ENCODE results near the gene SNCA. TPM values are rescaled to one million over a fixed set of nuclear protein-coding genes. Genes with fewer than 3 reads are reported as not detected.

The SNCA gene
- 18.6 TPM for total RNA-seq

- peak in 2 of 3 donors; percentile 75 to 83 for DNase-seq (ENCODE audit: low read depth in 2 of 3, low spot score in 2 of 3)
Measured at GRCh38 chr4:89836897-89837384, at the start of gene SNCA. Gene SNCA (minus strand): TSS chr4:89837161. CDS start chr4:89835667, 1,494 bp downstream.

GRCh38 chr4:89879215-89879614, 42.3 kb upstream of the SNCA start:
- DNase-seq (ENCODE audit: low read depth in 2 of 3, low spot score in 2 of 3) = no peak

DNA sequence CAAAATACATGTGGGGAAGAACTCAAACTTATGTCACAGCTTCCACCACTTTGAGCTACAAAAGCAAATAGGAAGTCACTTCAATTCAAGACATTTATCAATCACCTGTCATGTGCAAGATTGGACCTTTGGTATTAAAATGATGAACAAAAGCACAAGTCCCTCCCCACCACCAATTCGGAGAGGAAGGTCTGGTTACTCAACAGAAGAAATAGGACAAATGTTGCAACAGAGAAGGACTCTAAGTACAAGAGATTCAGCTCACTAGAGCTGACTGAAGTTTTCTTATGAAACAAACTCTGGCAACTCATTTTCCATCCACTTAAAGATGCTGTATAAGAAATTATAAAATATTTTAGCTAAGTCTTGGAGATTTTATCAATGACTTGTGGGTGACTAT, 41.6 kb upstream of the SNCA start:
- DNase-seq (ENCODE audit: low read depth in 2 of 3, low spot score in 2 of 3) = no peak

DNA sequence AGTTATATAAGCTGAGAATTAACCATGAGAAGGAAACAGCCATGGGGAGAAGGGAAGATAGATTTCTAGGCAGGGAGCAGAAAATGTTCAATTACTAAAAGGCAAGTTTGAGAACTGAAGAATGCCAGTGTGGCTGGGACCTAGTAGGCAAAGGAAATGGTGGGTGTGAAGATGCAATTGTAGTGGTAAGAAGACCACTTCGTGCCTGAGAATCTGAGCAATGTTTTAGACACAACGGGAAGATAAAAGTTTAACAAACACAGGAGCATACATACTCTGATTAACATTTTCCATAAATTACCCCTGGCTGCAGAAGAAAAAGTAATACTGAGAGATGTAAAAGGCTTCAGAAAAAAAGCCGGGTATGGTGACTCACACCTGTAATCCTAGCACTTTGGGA, 39.6 kb upstream of the SNCA start:
- DNase-seq (ENCODE audit: low read depth in 2 of 3, low spot score in 2 of 3) = no peak

DNA sequence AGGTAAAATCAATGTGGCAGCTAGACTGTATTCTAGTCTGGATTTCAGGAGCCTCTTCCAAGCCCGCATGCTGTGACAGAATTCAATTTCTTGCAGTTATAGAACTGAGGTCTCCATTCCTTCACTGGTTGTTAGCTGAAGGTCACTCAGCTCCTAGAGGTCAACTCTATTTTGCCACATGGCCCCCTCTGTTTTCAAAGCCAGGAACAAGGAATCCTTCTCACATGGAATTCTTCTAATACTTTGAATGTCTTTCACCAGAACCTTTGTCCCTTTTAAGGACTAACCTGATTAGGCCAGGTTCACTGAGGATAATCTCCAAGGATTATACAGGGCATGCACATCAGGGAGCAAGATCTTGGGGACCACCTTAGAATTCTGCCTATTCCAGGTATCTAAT, 34.2 kb upstream of the SNCA start:
- no peak for DNase-seq (ENCODE audit: low read depth in 2 of 3, low spot score in 2 of 3)

GRCh38 chr4:89868999-89869589, 32.1 kb upstream of the SNCA start:
- DNase-seq (ENCODE audit: low read depth in 2 of 3, low spot score in 2 of 3) = peak in 1 of 3 donors; percentile 36

- DNase-seq (ENCODE audit: low read depth in 2 of 3, low spot score in 2 of 3) = no peak
Measured at GRCh38 chr4:89868276-89868675, 31.3 kb upstream of the SNCA start.

GRCh38 chr4:89863533-89863932, 26.6 kb upstream of the SNCA start:
- DNase-seq (ENCODE audit: low read depth in 2 of 3, low spot score in 2 of 3) = peak in 2 of 3 donors; percentile 35 to 62

DNA sequence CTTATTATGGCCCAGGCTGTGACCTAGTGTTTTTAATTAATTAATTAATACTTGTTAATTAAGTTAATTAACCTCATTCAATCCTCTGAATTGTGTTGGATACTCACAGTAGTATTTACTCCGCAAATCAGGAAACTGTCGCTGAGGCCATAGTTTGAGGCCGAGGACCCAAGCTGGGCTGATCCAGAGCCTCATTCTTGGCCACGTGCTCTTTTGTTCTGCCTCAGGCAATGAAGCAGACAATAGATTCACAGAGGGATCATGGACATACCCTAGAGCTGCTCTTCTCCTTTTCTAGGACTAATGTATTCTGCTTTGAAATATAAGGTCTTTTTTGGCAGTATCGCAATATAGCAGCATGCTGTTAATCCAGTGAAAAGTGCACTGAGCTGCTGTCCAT, 24.0 kb upstream of the SNCA start:
- no peak for DNase-seq (ENCODE audit: low read depth in 2 of 3, low spot score in 2 of 3)

DNA sequence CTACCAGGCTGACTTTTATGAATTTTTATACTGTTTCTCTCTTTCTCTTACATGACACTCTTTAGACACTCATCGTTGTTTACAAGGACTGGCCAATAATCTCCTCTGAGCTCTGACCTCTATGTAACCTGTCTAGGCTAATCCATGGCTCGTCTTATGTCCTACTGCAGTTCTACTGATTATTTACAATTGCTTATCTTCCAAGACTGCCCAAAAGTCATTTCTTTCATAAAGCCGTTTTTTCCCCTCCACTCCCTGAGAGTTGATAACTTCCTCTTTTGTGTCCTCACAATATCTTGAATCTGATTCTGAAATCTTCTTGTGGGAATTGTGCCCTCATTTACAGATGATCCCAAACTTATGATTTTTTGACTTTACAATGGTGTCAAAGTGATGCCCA, 18.3 kb upstream of the SNCA start:
- peak in 1 of 3 donors; percentile 39 for DNase-seq (ENCODE audit: low read depth in 2 of 3, low spot score in 2 of 3)

- DNase-seq (ENCODE audit: low read depth in 2 of 3, low spot score in 2 of 3) = no peak
Measured at GRCh38 chr4:89847571-89848325, 10.8 kb upstream of the SNCA start.

DNA sequence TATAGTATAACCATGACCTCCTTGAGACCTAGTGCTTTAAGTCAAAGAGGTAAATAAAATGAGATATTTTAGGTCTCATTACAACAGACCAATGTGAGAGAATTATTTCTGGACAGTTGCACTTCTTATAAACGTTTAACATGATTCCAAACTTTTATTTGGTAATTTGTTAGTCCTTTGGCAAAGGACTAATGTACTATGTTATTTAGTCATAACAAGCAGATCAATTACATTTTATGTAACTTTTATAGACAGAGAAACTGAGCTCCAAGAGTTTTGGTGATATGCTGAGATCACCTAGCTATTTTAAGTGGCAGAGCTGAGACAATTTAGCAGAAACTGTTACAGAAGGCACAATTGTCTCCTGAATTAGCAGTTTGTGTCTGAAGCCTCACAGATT, 2.6 kb upstream of the SNCA start:
- no peak for DNase-seq (ENCODE audit: low read depth in 2 of 3, low spot score in 2 of 3)

GRCh38 chr4:89837993-89838390, 1.0 kb upstream of the SNCA start:
- peak in 2 of 3 donors; percentile 24 to 38 for DNase-seq (ENCODE audit: low read depth in 2 of 3, low spot score in 2 of 3)

GRCh38 chr4:89837385-89837992, 528 bp upstream of the SNCA start:
- peak in 2 of 3 donors; percentile 62 to 72 for DNase-seq (ENCODE audit: low read depth in 2 of 3, low spot score in 2 of 3)

- peak in 2 of 3 donors; percentile 35 to 37 for DNase-seq (ENCODE audit: low read depth in 2 of 3, low spot score in 2 of 3)
Measured at GRCh38 chr4:89836031-89836745, 773 bp downstream of the SNCA start.

DNA sequence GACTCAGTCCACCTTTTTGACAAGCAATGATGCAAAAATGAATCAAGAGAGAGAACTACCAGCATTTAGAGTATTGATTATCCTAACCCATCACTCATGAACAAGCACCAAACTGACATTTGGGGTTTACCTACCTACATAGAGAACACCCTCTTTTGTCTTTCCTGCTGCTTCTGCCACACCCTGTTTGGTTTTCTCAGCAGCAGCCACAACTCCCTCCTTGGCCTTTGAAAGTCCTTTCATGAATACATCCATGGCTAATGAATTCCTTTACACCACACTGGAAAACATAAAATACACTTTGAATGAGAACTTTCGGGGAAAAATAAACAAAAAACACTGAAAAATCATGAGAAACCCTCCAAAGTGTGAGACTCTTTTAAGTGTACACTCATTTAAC, 1.5 kb downstream of the SNCA start:
- DNase-seq (ENCODE audit: low read depth in 2 of 3, low spot score in 2 of 3) = no peak

DNA sequence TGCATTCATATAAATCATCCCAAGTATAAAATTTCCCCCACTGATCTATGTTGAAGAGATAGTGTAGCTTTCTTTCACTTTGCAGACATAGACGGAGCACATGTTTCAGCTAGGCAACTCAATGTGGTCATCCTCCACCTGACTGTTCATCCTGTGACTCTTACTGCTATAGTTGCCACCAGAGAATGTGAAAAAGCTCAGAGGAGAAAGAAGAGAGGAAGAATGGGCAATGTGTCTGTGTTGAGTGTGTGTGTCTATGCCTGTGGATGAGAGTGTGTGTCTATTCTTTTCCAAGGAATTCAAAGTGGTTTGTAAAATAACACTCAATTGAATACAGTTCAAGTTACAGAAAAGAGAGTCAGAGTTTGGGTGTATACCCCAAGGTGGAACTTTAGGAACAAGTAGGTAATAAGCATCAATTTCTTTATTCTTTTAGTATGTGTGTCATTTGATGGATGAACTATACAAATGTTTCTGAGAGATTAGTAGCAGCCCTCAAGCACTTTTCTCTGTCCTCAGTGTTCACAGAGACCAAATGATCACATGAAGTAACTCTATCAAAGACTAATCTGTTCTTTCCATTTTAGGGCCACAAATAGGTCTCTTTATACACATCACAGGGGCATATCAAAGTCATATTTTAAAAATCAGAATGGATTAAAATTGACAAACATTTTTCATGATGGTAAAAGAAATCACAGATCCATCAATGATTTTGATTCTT, 2.3 kb downstream of the SNCA start:
- DNase-seq (ENCODE audit: low read depth in 2 of 3, low spot score in 2 of 3) = no peak

- peak in 2 of 3 donors; percentile 65 to 90 for DNase-seq (ENCODE audit: low read depth in 2 of 3, low spot score in 2 of 3)
Measured at GRCh38 chr4:89829470-89830138, 7.4 kb downstream of the SNCA start.

DNA sequence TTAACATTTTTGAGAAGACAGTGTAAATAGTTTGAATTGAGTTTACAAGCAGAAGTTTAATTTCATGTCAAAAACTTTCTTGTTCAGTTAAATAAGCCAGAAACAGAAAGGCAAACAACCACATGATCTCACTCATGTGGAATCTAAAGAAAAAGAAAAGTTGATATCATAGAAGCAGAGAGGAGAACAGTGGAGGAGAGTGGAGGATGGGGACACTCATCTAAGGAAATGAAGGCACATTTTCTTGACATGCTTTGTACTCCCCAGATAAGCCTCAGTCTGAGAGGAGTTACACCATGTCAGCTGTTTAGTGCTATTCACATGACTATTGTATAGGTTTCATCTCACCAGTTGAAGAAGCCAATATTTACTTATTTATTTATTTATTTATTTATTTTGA, 13.5 kb downstream of the SNCA start:
- DNase-seq (ENCODE audit: low read depth in 2 of 3, low spot score in 2 of 3) = no peak

GRCh38 chr4:89821612-89822011, 15.3 kb downstream of the SNCA start:
- no peak for DNase-seq (ENCODE audit: low read depth in 2 of 3, low spot score in 2 of 3)
